Measurements from ENCODE around the gene ALLC.

ALLC gene

GRCh38 chr2:3627500-3628100 is 30.4 kb upstream of the ALLC start:
- no peak overlapping the region for H3K27ac ChIP-seq (ENCODE audit: low read length)
- H3K27me3 ChIP-seq (ENCODE audit: insufficient read depth, low read length): no peaks in the 10 kb centered on the region

DNA sequence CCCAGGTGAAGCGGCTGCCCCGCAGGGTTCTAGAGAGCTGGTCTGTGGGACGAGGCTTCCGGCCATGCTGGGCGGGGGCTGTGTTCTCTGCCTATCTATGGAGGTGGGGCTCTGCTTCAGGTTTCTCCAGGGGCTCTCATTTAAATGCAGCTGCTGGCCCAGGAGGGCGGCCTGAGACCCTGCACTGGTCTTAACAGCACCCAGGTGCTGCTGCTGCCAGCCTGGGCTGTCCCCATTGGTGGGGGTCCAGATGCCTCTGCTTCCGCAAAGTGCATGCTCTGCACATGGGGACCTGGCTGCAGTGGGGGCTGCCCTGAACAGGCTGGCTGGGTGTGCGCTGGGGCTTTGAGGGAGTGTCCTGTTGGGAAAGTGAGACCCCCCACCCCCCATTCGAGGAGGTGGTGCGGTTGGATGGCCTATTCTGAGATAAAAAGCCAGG is 29.7 kb upstream of the ALLC start:
- no peaks in the 10 kb centered on the region for H3K9me3 ChIP-seq (ENCODE audit: insufficient read depth, low read depth, low read length)
- no peak overlapping the region for H3K4me3 ChIP-seq (ENCODE audit: low read length)
- no peaks in the 10 kb centered on the region for H3K36me3 ChIP-seq (ENCODE audit: insufficient read depth, low read depth, low read length)
- no peak overlapping the region for H3K27ac ChIP-seq (ENCODE audit: low read length)
- no peaks in the 10 kb centered on the region for H3K27me3 ChIP-seq (ENCODE audit: insufficient read depth, low read length)
- no peak overlapping the region for H3K9ac ChIP-seq (ENCODE audit: low read depth, low read length)
- H3K4me1 ChIP-seq (ENCODE audit: insufficient read depth, low read length): no peaks in the 10 kb centered on the region

More at GRCh38 chr2:3627500-3628100, 30.4 kb upstream of the ALLC start:
- H3K9ac ChIP-seq (ENCODE audit: low read depth, low read length): no peak overlapping the region
- no peaks in the 10 kb centered on the region for H3K4me1 ChIP-seq (ENCODE audit: insufficient read depth, low read length)
- H3K9me3 ChIP-seq (ENCODE audit: insufficient read depth, low read depth, low read length): no peaks in the 10 kb centered on the region
- no peaks in the 10 kb centered on the region for H3K36me3 ChIP-seq (ENCODE audit: insufficient read depth, low read depth, low read length)
- no peak overlapping the region for H3K4me3 ChIP-seq (ENCODE audit: low read length)

- H3K27ac ChIP-seq (ENCODE audit: low read length): no peak overlapping the region
- no peak overlapping the region for H3K9ac ChIP-seq (ENCODE audit: low read depth, low read length)
- no peaks in the 10 kb centered on the region for H3K4me1 ChIP-seq (ENCODE audit: insufficient read depth, low read length)
- no peaks in the 10 kb centered on the region for H3K9me3 ChIP-seq (ENCODE audit: insufficient read depth, low read depth, low read length)
- no peaks in the 10 kb centered on the region; the same call in 1 of the 2 replicates for H3K27me3 ChIP-seq (ENCODE audit: insufficient read depth, low read length)
- no peak overlapping the region for H3K4me3 ChIP-seq (ENCODE audit: low read length)
- no peaks in the 10 kb centered on the region for H3K36me3 ChIP-seq (ENCODE audit: insufficient read depth, low read depth, low read length)
Observed at GRCh38 chr2:3628800-3629199, 29.2 kb upstream of the ALLC start.

DNA sequence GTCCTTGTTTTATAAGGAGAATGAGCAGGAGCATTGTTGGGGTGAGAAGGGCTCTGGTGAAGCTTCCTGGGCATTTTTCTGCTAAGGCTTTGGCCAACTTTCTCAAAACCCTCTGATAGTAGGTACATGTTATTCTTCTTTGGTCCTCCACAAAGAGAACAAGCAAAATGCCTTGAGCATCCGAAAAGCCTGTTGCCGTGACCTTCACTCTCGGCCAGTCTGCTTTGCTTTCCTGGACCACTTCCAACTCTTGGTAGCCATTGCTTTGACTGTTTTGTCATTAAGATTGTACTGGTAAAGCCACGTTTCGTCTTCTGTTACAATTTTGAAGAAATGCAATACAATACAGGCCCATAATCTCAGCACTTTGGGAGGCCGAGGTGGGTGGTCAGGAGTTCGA is 27.4 kb upstream of the ALLC start:
- Histone ChIP-seq H3K4me3 (ENCODE audit: low read length) (no peak overlapping the region), H3K4me1 (ENCODE audit: insufficient read depth, low read length) (peaks cover 4% of the 10 kb centered on the region; the same call in 1 of the 2 replicates), H3K27me3 (ENCODE audit: insufficient read depth, low read length) (no peaks in the 10 kb centered on the region; the same call in 1 of the 2 replicates), H3K27ac (ENCODE audit: low read length) (no peak overlapping the region), H3K9me3 (ENCODE audit: insufficient read depth, low read depth, low read length) (no peaks in the 10 kb centered on the region), H3K36me3 (ENCODE audit: insufficient read depth, low read depth, low read length) (no peaks in the 10 kb centered on the region), H3K9ac (ENCODE audit: low read depth, low read length) (no peak overlapping the region)

- no peak overlapping the region for H3K27ac ChIP-seq (ENCODE audit: low read length)
- H3K4me3 ChIP-seq (ENCODE audit: low read length): no peak overlapping the region
- H3K9ac ChIP-seq (ENCODE audit: low read depth, low read length): no peak overlapping the region
- no peaks in the 10 kb centered on the region for H3K9me3 ChIP-seq (ENCODE audit: insufficient read depth, low read depth, low read length)
- peaks cover 4% of the 10 kb centered on the region; the same call in 1 of the 2 replicates for H3K4me1 ChIP-seq (ENCODE audit: insufficient read depth, low read length)
- no peaks in the 10 kb centered on the region for H3K36me3 ChIP-seq (ENCODE audit: insufficient read depth, low read depth, low read length)
- H3K27me3 ChIP-seq (ENCODE audit: insufficient read depth, low read length): no peaks in the 10 kb centered on the region; the same call in 1 of the 2 replicates
Observed at GRCh38 chr2:3631161-3631850, 26.7 kb upstream of the ALLC start.

- Histone ChIP-seq H3K27ac (ENCODE audit: low read length) (no peak overlapping the region), H3K36me3 (ENCODE audit: insufficient read depth, low read depth, low read length) (no peaks in the 10 kb centered on the region), H3K4me1 (ENCODE audit: insufficient read depth, low read length) (peaks cover 4% of the 10 kb centered on the region; the same call in 1 of the 2 replicates), H3K27me3 (ENCODE audit: insufficient read depth, low read length) (no peaks in the 10 kb centered on the region; the same call in 1 of the 2 replicates), H3K9ac (ENCODE audit: low read depth, low read length) (no peak overlapping the region), H3K9me3 (ENCODE audit: insufficient read depth, low read depth, low read length) (no peaks in the 10 kb centered on the region), H3K4me3 (ENCODE audit: low read length) (no peak overlapping the region)
Observed at GRCh38 chr2:3631851-3632659, 25.9 kb upstream of the ALLC start.

DNA sequence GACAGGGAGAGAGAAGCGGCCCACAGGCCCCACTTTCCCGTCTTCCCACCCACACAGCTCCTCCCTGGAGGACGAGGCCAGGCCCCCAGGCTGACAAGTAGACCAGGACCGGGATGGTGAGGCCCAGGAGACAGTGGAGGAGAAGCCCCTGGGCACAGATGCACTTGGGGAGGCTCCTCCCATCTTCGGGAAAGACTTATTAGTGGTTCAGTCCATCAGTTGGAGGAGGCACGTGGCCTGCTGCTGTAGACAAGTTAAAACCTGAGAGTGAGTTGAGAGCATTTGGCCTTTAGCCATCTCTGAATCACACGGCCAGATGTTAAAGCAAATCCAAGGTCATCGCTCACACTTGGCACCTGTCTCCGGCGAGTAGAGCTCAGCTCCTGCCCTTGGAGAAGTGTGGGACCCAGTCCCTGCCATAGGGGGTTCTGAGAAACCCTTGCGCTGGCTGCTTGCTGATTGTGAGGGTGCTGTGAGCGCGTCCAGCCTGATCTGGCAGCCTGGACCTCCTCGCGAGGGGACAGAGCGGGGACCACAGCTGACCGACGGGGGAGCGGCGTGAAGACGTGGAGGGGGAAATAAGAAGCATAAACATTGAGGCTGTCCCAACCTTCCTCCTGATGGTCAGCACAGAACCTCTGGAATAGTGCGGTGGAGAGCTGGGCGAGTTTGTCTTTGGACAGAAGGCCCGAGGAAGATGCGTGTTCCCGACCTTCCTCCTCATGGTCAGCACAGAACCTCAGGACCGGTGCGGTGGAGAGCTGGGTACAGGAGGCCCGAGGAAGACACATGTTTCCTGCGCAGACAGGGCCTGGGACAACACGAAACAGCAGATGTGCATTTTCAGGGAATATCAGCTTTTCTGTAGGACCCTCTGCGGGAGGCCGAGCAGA is 24.7 kb upstream of the ALLC start:
- no peak overlapping the region for H3K4me3 ChIP-seq (ENCODE audit: low read length)
- H3K36me3 ChIP-seq (ENCODE audit: insufficient read depth, low read depth, low read length): no peaks in the 10 kb centered on the region
- H3K9me3 ChIP-seq (ENCODE audit: insufficient read depth, low read depth, low read length): no peaks in the 10 kb centered on the region
- no peak overlapping the region for H3K27ac ChIP-seq (ENCODE audit: low read length)
- H3K4me1 ChIP-seq (ENCODE audit: insufficient read depth, low read length): peaks cover 4% of the 10 kb centered on the region; the same call in 1 of the 2 replicates
- no peak overlapping the region for H3K9ac ChIP-seq (ENCODE audit: low read depth, low read length)
- no peaks in the 10 kb centered on the region; the same call in 1 of the 2 replicates for H3K27me3 ChIP-seq (ENCODE audit: insufficient read depth, low read length)

- H3K27ac ChIP-seq (ENCODE audit: low read length): no peak overlapping the region
- peaks cover 4% of the 10 kb centered on the region; the same call in 1 of the 2 replicates for H3K4me1 ChIP-seq (ENCODE audit: insufficient read depth, low read length)
- no peak overlapping the region for H3K4me3 ChIP-seq (ENCODE audit: low read length)
- no peak overlapping the region for H3K9ac ChIP-seq (ENCODE audit: low read depth, low read length)
- H3K27me3 ChIP-seq (ENCODE audit: insufficient read depth, low read length): no peaks in the 10 kb centered on the region; the same call in 1 of the 2 replicates
- no peaks in the 10 kb centered on the region for H3K36me3 ChIP-seq (ENCODE audit: insufficient read depth, low read depth, low read length)
- no peaks in the 10 kb centered on the region for H3K9me3 ChIP-seq (ENCODE audit: insufficient read depth, low read depth, low read length)
Observed at GRCh38 chr2:3633982-3634595, 23.9 kb upstream of the ALLC start.

GRCh38 chr2:3634596-3635121 is 23.3 kb upstream of the ALLC start:
- H3K9ac ChIP-seq (ENCODE audit: low read depth, low read length): no peak overlapping the region
- H3K36me3 ChIP-seq (ENCODE audit: insufficient read depth, low read depth, low read length): no peaks in the 10 kb centered on the region
- H3K9me3 ChIP-seq (ENCODE audit: insufficient read depth, low read depth, low read length): no peaks in the 10 kb centered on the region
- H3K27ac ChIP-seq (ENCODE audit: low read length): no peak overlapping the region
- H3K4me1 ChIP-seq (ENCODE audit: insufficient read depth, low read length): peaks cover 4% of the 10 kb centered on the region; the same call in 1 of the 2 replicates
- H3K27me3 ChIP-seq (ENCODE audit: insufficient read depth, low read length): no peaks in the 10 kb centered on the region; the same call in 1 of the 2 replicates
- H3K4me3 ChIP-seq (ENCODE audit: low read length): no peak overlapping the region

GRCh38 chr2:3635171-3635974 is 22.6 kb upstream of the ALLC start:
- Histone ChIP-seq H3K4me1 (ENCODE audit: insufficient read depth, low read length) (peaks cover 4% of the 10 kb centered on the region; the same call in 1 of the 2 replicates), H3K36me3 (ENCODE audit: insufficient read depth, low read depth, low read length) (no peaks in the 10 kb centered on the region), H3K9me3 (ENCODE audit: insufficient read depth, low read depth, low read length) (no peaks in the 10 kb centered on the region), H3K27me3 (ENCODE audit: insufficient read depth, low read length) (no peaks in the 10 kb centered on the region; the same call in 1 of the 2 replicates), H3K27ac (ENCODE audit: low read length) (no peak overlapping the region), H3K4me3 (ENCODE audit: low read length) (no peak overlapping the region), H3K9ac (ENCODE audit: low read depth, low read length) (no peak overlapping the region)

All from iPS-20b (cell line).